Peyer's patch (tissue), 4 donors: ENCODE measurements around the gene PRDX2. TPM values are rescaled to one million over a fixed set of nuclear protein-coding genes. Genes with fewer than 3 reads are reported as not detected.

Experiments used
- DNase-seq, 3 donors: peaks; one replicate each; pipeline ENCODE4 v3.0.0-alpha.2; 2017 to 2019
- H3K27ac ChIP-seq, 4 donors: fragments of 200-600 bp; sonication (generic); one replicate each; pipeline ENCODE4 v1.5.1; 2016 to 2019
- H3K27me3 ChIP-seq, 2 donors: fragments of 200-600 bp; sonication (generic); one replicate each; pipeline ENCODE4 v1.5.1; 2019
- H3K36me3 ChIP-seq, 3 donors: fragments of 200-600 bp; sonication (generic); one replicate each; pipeline ENCODE4 v1.5.1; 2016 to 2019
- H3K4me1 ChIP-seq, 4 donors: fragments of 200-600 bp; sonication (generic); one replicate each; pipeline ENCODE4 v1.5.1; 2016 to 2019
- H3K4me3 ChIP-seq, 4 donors: fragments of 200-600 bp; sonication (generic); 1 replicate in 3 of 4; 2 replicates in 1 of 4; pipeline ENCODE4 v1.5.1; 2016 to 2019; ENCODE audit warnings: mild to moderate bottlenecking in 1 of 4
- H3K9me3 ChIP-seq, 4 donors: fragments of 200-600 bp; sonication (generic); one replicate each; pipeline ENCODE4 v1.5.1; 2016 to 2019; ENCODE audit warnings: mild to moderate bottlenecking in 1 of 4
- CTCF ChIP-seq, 6 experiments: fragments of 450-650 bp in 4 of 6; fragments of 200-600 bp in 2 of 6; sonication (generic) in 1 of 6; IDR thresholded peaks; one replicate each; pipeline ENCODE4 v1.5.1; 2017 to 2019; ENCODE audit warnings: antibody characterized with exemption in 6 of 6, mild to moderate bottlenecking in 3 of 6, moderate library complexity in 1 of 6
- POLR2A ChIP-seq, 2 donors: fragments of 450-650 bp; IDR thresholded peaks; one replicate each; pipeline ENCODE4 v1.5.1; 2017; ENCODE audit warnings: antibody characterized with exemption in 2 of 2, mild to moderate bottlenecking in 2 of 2, moderate library complexity in 2 of 2
- total RNA-seq, 4 donors: library from RNA; depleted of rRNA; stranded (reverse); fragments of >200 nt; gene quantifications; one replicate each; pipeline ENCODE4 v1.1.0, GENCODE V29; 2016

Gene PRDX2
- total RNA-seq, 4 donors from 2014 or later = 150 to 461 (median 375) TPM

GRCh38 chr19:12777217-12778016 lies 24.2 kb downstream of the PRDX2 start:
- Histone ChIP-seq H3K4me3 (peak overlapping the region; percentile 56 to 82 (median 64)), H3K27ac (peak overlapping the region; percentile 94 to 97 (median 96)), H3K27me3 (no peaks in the 10 kb centered on the region), H3K36me3 (peaks cover 0 to 4% (median 0%) of the 10 kb centered on the region in 3 donors), H3K4me1 (peaks cover 0 to 44% (median 12%) of the 10 kb centered on the region in 4 donors), H3K9me3 (no peaks in the 10 kb centered on the region)
- TF ChIP-seq CTCF (IDR thresholded peaks at IDR 0.05) (peak; percentile 93 to 98 (median 96)), POLR2A (IDR thresholded peaks at IDR 0.05) (peak in 1 of 2 donors; percentile 8)
- DNase-seq = peak; percentile 86 to 90 (median 86)

DNA sequence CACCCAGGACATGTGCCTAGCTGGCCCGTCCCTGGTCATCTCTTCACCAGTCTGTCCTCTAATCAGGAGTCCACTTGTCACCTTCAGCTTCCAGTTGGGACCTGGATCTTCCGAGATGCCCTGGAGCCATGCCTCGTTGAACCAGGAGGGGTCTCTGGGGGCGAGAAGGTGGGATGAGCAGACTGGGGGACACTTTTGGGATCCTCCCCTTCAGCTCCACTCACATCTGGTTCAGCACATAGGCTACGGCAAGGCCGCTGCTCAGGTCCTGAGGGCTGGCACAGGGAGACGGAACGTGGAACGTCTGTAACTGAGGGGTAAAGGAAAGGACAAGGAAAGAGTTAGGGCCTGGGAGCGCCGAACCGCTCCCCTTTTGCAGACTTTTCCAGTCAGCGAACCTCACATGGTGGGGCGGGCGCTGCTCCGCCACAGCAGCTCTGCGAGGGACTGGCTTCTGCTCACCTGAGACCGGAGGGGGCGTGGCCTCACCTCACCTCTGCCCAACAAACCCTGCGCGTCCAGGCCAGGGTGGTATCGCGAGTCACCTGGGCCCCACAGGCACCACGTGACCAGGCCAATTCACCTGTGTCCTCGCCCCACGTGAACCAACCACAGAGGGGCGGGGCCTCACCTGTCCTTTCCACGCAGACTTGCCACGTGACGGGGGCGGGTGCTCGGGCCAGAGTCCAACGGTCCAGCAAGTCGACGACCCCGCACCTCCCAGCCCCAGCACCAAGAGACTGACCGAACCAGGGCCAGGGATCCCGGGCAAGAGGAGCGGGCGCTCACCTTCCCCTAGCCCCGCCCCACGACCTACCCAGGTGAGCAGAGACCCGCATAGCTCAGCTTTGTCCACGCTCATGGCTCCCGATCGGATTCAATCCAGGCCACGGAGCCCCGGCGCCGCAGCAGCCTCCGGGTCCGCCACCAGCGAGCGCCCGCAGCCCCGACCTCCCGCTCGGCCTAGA lies 26.7 kb downstream of the PRDX2 start, which contains the start of gene HOOK2:
Gene HOOK2 (minus strand): TSS at position 965 of the 968 bp plus-strand sequence. CDS start 103 bp downstream, at position 862.
- Histone ChIP-seq H3K4me1 (peaks cover 0 to 37% (median 8%) of the 10 kb centered on the region in 4 donors), H3K4me3 (peak within 1 kb of the TSS; percentile 52 to 83 (median 65)), H3K27ac (peak within 1 kb of the TSS; percentile 76 to 98 (median 92)), H3K9me3 (no peaks in the 10 kb centered on the region), H3K36me3 (peaks cover 0 to 21% (median 0%) of the 10 kb centered on the region in 3 donors), H3K27me3 (no peaks in the 10 kb centered on the region)
- peak; percentile 69 to 99 (median 97) for DNase-seq
- peak; percentile 77 to 84 for TF ChIP-seq POLR2A (IDR thresholded peaks at IDR 0.05)
- no peak for TF ChIP-seq CTCF (IDR thresholded peaks at IDR 0.05)

GRCh38 chr19:12773571-12773970 lies 28.0 kb downstream of the PRDX2 start:
- peaks cover 0 to 24% (median 0%) of the 10 kb centered on the region in 3 donors for H3K36me3 ChIP-seq
- TF ChIP-seq POLR2A (IDR thresholded peaks at IDR 0.05) (no peak), CTCF (IDR thresholded peaks at IDR 0.05) (no peak)

GRCh38 chr19:12772323-12772722 lies 29.3 kb downstream of the PRDX2 start:
- TF ChIP-seq POLR2A (IDR thresholded peaks at IDR 0.05) (no peak), CTCF (IDR thresholded peaks at IDR 0.05) (no peak)
- H3K4me1 ChIP-seq = peaks cover 0 to 25% (median under 1%) of the 10 kb centered on the region in 4 donors
- H3K27me3 ChIP-seq = no peaks in the 10 kb centered on the region
- H3K27ac ChIP-seq = no peak overlapping the region
- H3K36me3 ChIP-seq = peaks cover 0 to 32% (median 0%) of the 10 kb centered on the region in 3 donors
- no peak overlapping the region for H3K4me3 ChIP-seq
- no peak for DNase-seq
- H3K9me3 ChIP-seq = no peaks in the 10 kb centered on the region

More at GRCh38 chr19:12773571-12773970, 28.0 kb downstream of the PRDX2 start:
- Histone ChIP-seq H3K4me3 (no peak overlapping the region), H3K9me3 (no peaks in the 10 kb centered on the region), H3K4me1 (peaks cover 0 to 32% (median 5%) of the 10 kb centered on the region in 4 donors), H3K27me3 (no peaks in the 10 kb centered on the region), H3K27ac (no peak overlapping the region)
- DNase-seq = no peak

DNA sequence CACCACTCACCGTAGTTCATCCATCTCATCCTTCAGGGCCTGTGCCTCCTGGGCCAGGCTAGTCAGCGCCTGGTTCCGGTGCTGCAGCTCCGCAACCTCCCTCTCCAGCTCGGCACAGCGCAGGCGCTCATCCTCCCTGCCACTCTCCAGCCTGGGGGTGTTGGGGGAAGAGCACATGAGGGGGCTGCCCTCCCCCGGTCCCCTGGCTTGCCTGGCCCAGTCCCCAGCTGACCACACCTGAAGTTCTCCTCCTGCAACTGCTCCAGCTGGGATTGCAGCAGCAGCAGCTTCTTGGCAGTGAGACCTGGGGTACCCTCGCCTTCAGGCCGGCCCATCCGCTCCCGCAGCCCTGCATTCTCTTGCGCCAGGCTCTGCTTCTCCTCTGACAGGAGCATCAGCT lies 30.7 kb downstream of the PRDX2 start:
- Histone ChIP-seq H3K36me3 (peaks cover 0 to 32% (median 0%) of the 10 kb centered on the region in 3 donors), H3K4me1 (peaks cover 0 to 13% (median 2%) of the 10 kb centered on the region in 4 donors), H3K27ac (no peak overlapping the region), H3K27me3 (no peaks in the 10 kb centered on the region), H3K4me3 (no peak overlapping the region), H3K9me3 (no peaks in the 10 kb centered on the region)
- DNase-seq = no peak
- no peak for TF ChIP-seq CTCF (IDR thresholded peaks at IDR 0.05)
- no peak for TF ChIP-seq POLR2A (IDR thresholded peaks at IDR 0.05)
